Mesendoderm (in vitro differentiated cells): ENCODE results near the gene FOXS1.

Experiments
- DNase-seq: peaks from one replicate; pipeline ENCODE4 v3.0.0; 2013
- H2AK5ac ChIP-seq: 2 replicates; pipeline ENCODE4 v1.6.1; 2013; ENCODE audit warnings: low read length, inconsistent platforms
- H2BK120ac ChIP-seq: 2 replicates; pipeline ENCODE4 v1.6.1; 2013; ENCODE audit warnings: low read depth, mild to moderate bottlenecking, low read length, moderate library complexity, mixed read lengths
- H2BK15ac ChIP-seq: replicated peaks from 2 replicates; pipeline ENCODE4 v1.6.1; 2013; ENCODE audit warnings: low read depth, mild to moderate bottlenecking, moderate library complexity
- H2BK5ac ChIP-seq: 2 replicates; pipeline ENCODE4 v1.6.1; 2013; ENCODE audit warnings: low read length, inconsistent platforms
- H3K18ac ChIP-seq: 2 replicates; pipeline ENCODE4 v1.6.1; 2013; ENCODE audit warnings: mild to moderate bottlenecking, low read length, mixed read lengths
- H3K23ac ChIP-seq: one replicate; pipeline ENCODE4 v1.6.1; 2013; ENCODE audit warnings: low read length
- H3K27ac ChIP-seq: 2 replicates; pipeline ENCODE4 v1.5.1; 2013; ENCODE audit warnings: low read depth, mild to moderate bottlenecking, inconsistent platforms, low read length, moderate library complexity
- H3K27me3 ChIP-seq: 2 replicates; pipeline ENCODE4 v1.6.1; 2013; ENCODE audit warnings: low read length, control low read depth, mild to moderate bottlenecking, inconsistent platforms; ENCODE audit not compliant: insufficient read depth, poor library complexity
- H3K36me3 ChIP-seq: 2 replicates; pipeline ENCODE4 v1.6.1; 2013; ENCODE audit warnings: low read length, inconsistent platforms; ENCODE audit not compliant: control insufficient read depth, insufficient read depth
- H3K4ac ChIP-seq: one replicate; pipeline ENCODE4 v1.6.1; 2013; ENCODE audit warnings: low read depth, mild to moderate bottlenecking, low read length, moderate library complexity
- H3K4me1 ChIP-seq: 2 replicates; pipeline ENCODE4 v1.6.1; 2013; ENCODE audit warnings: low read depth, low read length, inconsistent platforms; ENCODE audit not compliant: control insufficient read depth
- H3K4me2 ChIP-seq: 2 replicates; pipeline ENCODE4 v1.6.1; 2013; ENCODE audit warnings: low read length
- H3K4me3 ChIP-seq: 2 replicates; pipeline ENCODE4 v1.5.1; 2013; ENCODE audit warnings: mild to moderate bottlenecking, low read length
- H3K56ac ChIP-seq: one replicate; pipeline ENCODE4 v1.6.1; 2013; ENCODE audit warnings: low read length
- H3K79me1 ChIP-seq: 2 replicates; pipeline ENCODE4 v1.6.1; 2013; ENCODE audit warnings: low read length, inconsistent platforms
- H3K79me2 ChIP-seq: 2 replicates; pipeline ENCODE4 v1.6.1; 2013; ENCODE audit warnings: mild to moderate bottlenecking, low read length; ENCODE audit not compliant: control insufficient read depth, insufficient read depth
- H3K9ac ChIP-seq: 2 replicates; pipeline ENCODE4 v1.6.1; 2013; ENCODE audit warnings: low read length, inconsistent platforms
- H4K5ac ChIP-seq: one replicate; pipeline ENCODE4 v1.6.1; 2013; ENCODE audit warnings: low read length
- H4K8ac ChIP-seq: one replicate; pipeline ENCODE4 v1.6.1; 2013; ENCODE audit warnings: low read depth, mild to moderate bottlenecking, control low read depth, low read length, moderate library complexity
- WGBS: extraction: QIAGEN DNeasy Blood & Tissue Kit; methylation state at CpG from one replicate; pipeline ENCODE4 v1.1.7; 2013; ENCODE audit warnings: low lambda C conversion rate, missing lambda C conversion rate; ENCODE audit not compliant: insufficient coverage; ENCODE audit errors: extremely low coverage; 5-methylcytosine and 5-hydroxymethylcytosine counted together

FOXS1 gene

GRCh38 chr20:31824554-31825313 lies 20.7 kb downstream of the FOXS1 start:
- H4K8ac ChIP-seq = no peak overlapping the region
- no peaks in the 10 kb centered on the region for H3K36me3 ChIP-seq
- H3K4me1 ChIP-seq = no peaks in the 10 kb centered on the region
- no CpG with 5 or more reads among the region's 14 CpGs for WGBS
- no peak overlapping the region for H3K56ac ChIP-seq
- H2BK5ac ChIP-seq = no peak overlapping the region
- no peak overlapping the region for H3K18ac ChIP-seq
- H4K5ac ChIP-seq = no peak overlapping the region
- H3K4ac ChIP-seq = no peak overlapping the region
- no peaks in the 10 kb centered on the region for H3K27me3 ChIP-seq
- H3K4me2 ChIP-seq = no peak overlapping the region
- H3K79me2 ChIP-seq = no peaks in the 10 kb centered on the region
- H3K27ac ChIP-seq = no peak overlapping the region
- H2AK5ac ChIP-seq = no peak overlapping the region
- no peaks in the 10 kb centered on the region for H3K79me1 ChIP-seq
- H3K23ac ChIP-seq = no peak overlapping the region
- H2BK15ac ChIP-seq = no peak overlapping the region
- DNase-seq = no peak
- no peak overlapping the region for H2BK120ac ChIP-seq
- H3K4me3 ChIP-seq = no peak overlapping the region
- H3K9ac ChIP-seq = no peak overlapping the region

DNA sequence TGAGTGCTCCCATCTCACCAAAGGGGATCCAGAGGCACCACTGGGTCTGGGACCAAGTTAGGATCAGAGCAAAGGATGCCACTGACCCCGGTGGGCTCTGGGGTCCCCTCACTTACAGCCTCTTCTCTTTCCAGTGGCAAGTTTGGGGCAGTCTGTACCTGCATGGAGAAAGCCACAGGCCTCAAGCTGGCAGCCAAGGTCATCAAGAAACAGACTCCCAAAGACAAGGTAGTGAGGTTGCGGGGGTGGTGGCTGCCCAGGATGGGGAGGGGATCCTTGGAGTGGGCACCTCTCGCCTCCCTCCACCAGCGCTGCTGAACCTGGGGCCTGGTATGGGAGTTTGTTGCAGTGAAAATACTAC lies 21.3 kb downstream of the FOXS1 start:
- Histone ChIP-seq H3K18ac (no peak overlapping the region), H3K56ac (no peak overlapping the region), H3K4ac (no peak overlapping the region), H3K4me3 (no peak overlapping the region), H3K27ac (no peak overlapping the region), H3K79me2 (no peaks in the 10 kb centered on the region), H3K36me3 (no peaks in the 10 kb centered on the region), H2BK15ac (no peak overlapping the region), H3K79me1 (no peaks in the 10 kb centered on the region), H2BK120ac (no peak overlapping the region), H2AK5ac (no peak overlapping the region), H3K23ac (no peak overlapping the region), H3K27me3 (no peaks in the 10 kb centered on the region), H4K8ac (no peak overlapping the region), H2BK5ac (no peak overlapping the region), H3K4me2 (no peak overlapping the region), H4K5ac (no peak overlapping the region), H3K9ac (no peak overlapping the region), H3K4me1 (no peaks in the 10 kb centered on the region)
- DNase-seq = no peak
- WGBS = no CpG with 5 or more reads among the region's 4 CpGs

GRCh38 chr20:31823360-31824124 lies 21.9 kb downstream of the FOXS1 start:
- H3K27ac ChIP-seq = no peak overlapping the region
- no peak for DNase-seq
- WGBS = no CpG with 5 or more reads among the region's 14 CpGs
- no peak overlapping the region for H3K4ac ChIP-seq
- no peak overlapping the region for H4K5ac ChIP-seq
- no peak overlapping the region for H2AK5ac ChIP-seq
- no peaks in the 10 kb centered on the region for H3K79me2 ChIP-seq
- no peak overlapping the region for H2BK5ac ChIP-seq
- no peak overlapping the region for H3K56ac ChIP-seq
- no peak overlapping the region for H3K18ac ChIP-seq
- no peak overlapping the region for H2BK15ac ChIP-seq
- H3K79me1 ChIP-seq = no peaks in the 10 kb centered on the region
- no peaks in the 10 kb centered on the region for H3K36me3 ChIP-seq
- no peak overlapping the region for H2BK120ac ChIP-seq
- H3K27me3 ChIP-seq = no peaks in the 10 kb centered on the region
- H3K4me2 ChIP-seq = no peak overlapping the region
- no peaks in the 10 kb centered on the region for H3K4me1 ChIP-seq
- H3K23ac ChIP-seq = no peak overlapping the region
- H3K9ac ChIP-seq = no peak overlapping the region
- no peak overlapping the region for H3K4me3 ChIP-seq
- no peak overlapping the region for H4K8ac ChIP-seq

- Histone ChIP-seq H3K4me1 (no peaks in the 10 kb centered on the region), H3K18ac (no peak overlapping the region), H3K79me2 (no peaks in the 10 kb centered on the region), H2AK5ac (no peak overlapping the region), H3K27me3 (no peaks in the 10 kb centered on the region), H3K4me2 (no peak overlapping the region), H2BK15ac (no peak overlapping the region), H3K23ac (no peak overlapping the region), H3K56ac (no peak overlapping the region), H4K5ac (no peak overlapping the region), H3K27ac (no peak overlapping the region), H2BK120ac (no peak overlapping the region), H3K4ac (no peak overlapping the region), H3K4me3 (no peak overlapping the region), H2BK5ac (no peak overlapping the region), H3K9ac (no peak overlapping the region), H3K79me1 (no peaks in the 10 kb centered on the region), H4K8ac (no peak overlapping the region), H3K36me3 (no peaks in the 10 kb centered on the region)
- no CpG with 5 or more reads among the region's 29 CpGs for WGBS
- DNase-seq = peak; percentile 76
These were observed 22.7 kb downstream of the FOXS1 start for GRCh38 chr20:31822421-31823330.

DNA sequence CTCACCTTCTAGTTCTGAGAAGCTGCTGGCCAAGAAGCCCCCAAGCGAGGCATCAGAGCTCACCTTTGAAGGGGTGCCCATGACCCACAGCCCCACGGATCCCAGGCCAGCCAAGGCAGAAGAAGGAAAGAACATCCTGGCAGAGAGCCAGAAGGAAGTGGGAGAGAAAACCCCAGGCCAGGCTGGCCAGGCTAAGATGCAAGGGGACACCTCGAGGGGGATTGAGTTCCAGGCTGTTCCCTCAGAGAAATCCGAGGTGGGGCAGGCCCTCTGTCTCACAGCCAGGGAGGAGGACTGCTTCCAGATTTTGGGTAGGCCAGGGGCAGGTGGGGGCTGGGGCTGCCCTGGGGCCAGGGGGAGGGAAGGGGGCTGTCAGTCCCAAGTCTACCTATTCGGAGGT lies 24.0 kb downstream of the FOXS1 start:
- Histone ChIP-seq H4K5ac (no peak overlapping the region), H3K23ac (no peak overlapping the region), H3K56ac (no peak overlapping the region), H2BK5ac (no peak overlapping the region), H3K4me2 (no peak overlapping the region), H3K79me1 (no peaks in the 10 kb centered on the region), H3K27ac (no peak overlapping the region), H3K4me3 (no peak overlapping the region), H3K36me3 (no peaks in the 10 kb centered on the region), H3K79me2 (no peaks in the 10 kb centered on the region), H3K4me1 (no peaks in the 10 kb centered on the region), H3K27me3 (no peaks in the 10 kb centered on the region), H2BK15ac (no peak overlapping the region), H2BK120ac (no peak overlapping the region), H3K9ac (no peak overlapping the region), H3K18ac (no peak overlapping the region), H3K4ac (no peak overlapping the region), H4K8ac (no peak overlapping the region), H2AK5ac (no peak overlapping the region)
- WGBS = no CpG with 5 or more reads among the region's 5 CpGs
- DNase-seq = no peak
